Osteocyte (in vitro differentiated cells): ENCODE data around the gene MCM3AP. TPM values are rescaled to one million over a fixed set of nuclear protein-coding genes. Genes with fewer than 3 reads are reported as not detected.

Source experiments
- DNase-seq: peaks from one replicate; pipeline ENCODE4 v3.0.0; 2021; ENCODE audit warnings: mixed read lengths; ENCODE audit not compliant: unreplicated experiment; ENCODE audit errors: extremely low spot score
- H3K27ac Mint-ChIP-seq: one replicate; pipeline ENCODE4 v1.8.0; 2021; ENCODE audit warnings: mild to moderate bottlenecking, mixed read lengths; ENCODE audit not compliant: unreplicated experiment
- H3K27me3 Mint-ChIP-seq: one replicate; pipeline ENCODE4 v1.8.0; 2021; ENCODE audit warnings: mixed read lengths; ENCODE audit not compliant: unreplicated experiment
- H3K36me3 Mint-ChIP-seq: one replicate; pipeline ENCODE4 v1.8.0; 2021; ENCODE audit warnings: mixed read lengths; ENCODE audit not compliant: unreplicated experiment
- H3K4me1 Mint-ChIP-seq: one replicate; pipeline ENCODE4 v1.8.0; 2021; ENCODE audit warnings: mixed read lengths; ENCODE audit not compliant: unreplicated experiment
- H3K4me3 Mint-ChIP-seq: one replicate; pipeline ENCODE4 v1.8.0; 2021; ENCODE audit warnings: mild to moderate bottlenecking, moderate library complexity, mixed read lengths; ENCODE audit not compliant: unreplicated experiment
- H3K9me3 Mint-ChIP-seq: one replicate; pipeline ENCODE4 v1.8.0; 2021; ENCODE audit warnings: mixed read lengths; ENCODE audit not compliant: unreplicated experiment
- CTCF ChIP-seq: fragments of 200-600 bp; sonication (generic); IDR thresholded peaks from 2 replicates; pipeline ENCODE4 v1.5.0; 2021; ENCODE audit warnings: antibody characterized with exemption, mild to moderate bottlenecking, moderate library complexity
- total RNA-seq: library from RNA; stranded (reverse); gene quantifications from 2 replicates; pipeline ENCODE4 v1.2.1, GENCODE V29; 2021

MCM3AP gene
- total RNA-seq, 1 donor from 2014 or later, result 105 TPM

GRCh38 chr21:46234436-46234950 is 50.9 kb downstream of the MCM3AP start:
- H3K9me3 Mint-ChIP-seq, result no peaks in the 10 kb centered on the region
- no peak for TF ChIP-seq CTCF
- H3K4me1 Mint-ChIP-seq, result peaks cover 5% of the 10 kb centered on the region
- no peak overlapping the region for H3K27ac Mint-ChIP-seq
- no peak overlapping the region for H3K4me3 Mint-ChIP-seq
- H3K36me3 Mint-ChIP-seq, result peaks cover 58% of the 10 kb centered on the region
- DNase-seq, result no peak
- H3K27me3 Mint-ChIP-seq, result no peaks in the 10 kb centered on the region

- H3K4me3 Mint-ChIP-seq, result peak overlapping the region; percentile 56
- DNase-seq, result no peak
- no peaks in the 10 kb centered on the region for H3K27me3 Mint-ChIP-seq
- peaks cover 38% of the 10 kb centered on the region for H3K4me1 Mint-ChIP-seq
- H3K36me3 Mint-ChIP-seq, result peaks cover 38% of the 10 kb centered on the region
- TF ChIP-seq CTCF, result no peak
- peak overlapping the region; percentile 65 for H3K27ac Mint-ChIP-seq
- no peaks in the 10 kb centered on the region for H3K9me3 Mint-ChIP-seq
Observed at GRCh38 chr21:46229923-46230260, 55.5 kb downstream of the MCM3AP start.

GRCh38 chr21:46229133-46229922 is 56.1 kb downstream of the MCM3AP start:
- H3K27me3 Mint-ChIP-seq, result no peaks in the 10 kb centered on the region
- H3K36me3 Mint-ChIP-seq, result peaks cover 32% of the 10 kb centered on the region
- H3K4me1 Mint-ChIP-seq, result peaks cover 38% of the 10 kb centered on the region
- H3K27ac Mint-ChIP-seq, result peak overlapping the region; percentile 93
- no peaks in the 10 kb centered on the region for H3K9me3 Mint-ChIP-seq
- peak; percentile 58 for TF ChIP-seq CTCF
- no peak for DNase-seq
- peak overlapping the region; percentile 96 for H3K4me3 Mint-ChIP-seq

- H3K27me3 Mint-ChIP-seq, result no peaks in the 10 kb centered on the region
- H3K4me3 Mint-ChIP-seq, result peak within 1 kb of the TSS; percentile 96
- peaks cover 42% of the 10 kb centered on the region for H3K4me1 Mint-ChIP-seq
- H3K9me3 Mint-ChIP-seq, result no peaks in the 10 kb centered on the region
- H3K36me3 Mint-ChIP-seq, result peaks cover 24% of the 10 kb centered on the region
- no peak for TF ChIP-seq CTCF
- peak within 1 kb of the TSS; percentile 93 for H3K27ac Mint-ChIP-seq
- DNase-seq, result peak; percentile 100
Observed at GRCh38 chr21:46228345-46229051, 56.9 kb downstream of the MCM3AP start, which contains the start of gene LSS. Gene LSS, minus strand, starts transcription at chr21:46228774. Its CDS starts 29 bp downstream, at chr21:46228745.

GRCh38 chr21:46227811-46228344 is 57.5 kb downstream of the MCM3AP start:
- no peak for TF ChIP-seq CTCF
- peak overlapping the region; percentile 80 for H3K27ac Mint-ChIP-seq

More at GRCh38 chr21:46227811-46228344, 57.5 kb downstream of the MCM3AP start:
- no peak for DNase-seq
- Mint-ChIP-seq H3K36me3 (peaks cover 18% of the 10 kb centered on the region), H3K4me3 (peak overlapping the region; percentile 85), H3K9me3 (no peaks in the 10 kb centered on the region), H3K4me1 (peaks cover 42% of the 10 kb centered on the region), H3K27me3 (no peaks in the 10 kb centered on the region)
